Activated CD4-positive, alpha-beta T cell treated with anti-CD3 and anti-CD28 coated beads for 48 hours (primary cell): ENCODE data around the gene RBM19.
"Not testable (repeated sequence)": the region's sequence is repeated elsewhere in the genome, so short reads cannot be mapped to it uniquely, and the experiment has no call there.

Experiments used
- DNase-seq: peaks from one replicate; pipeline ENCODE4 v3.0.0-alpha.2; 2020

Gene RBM19

DNA sequence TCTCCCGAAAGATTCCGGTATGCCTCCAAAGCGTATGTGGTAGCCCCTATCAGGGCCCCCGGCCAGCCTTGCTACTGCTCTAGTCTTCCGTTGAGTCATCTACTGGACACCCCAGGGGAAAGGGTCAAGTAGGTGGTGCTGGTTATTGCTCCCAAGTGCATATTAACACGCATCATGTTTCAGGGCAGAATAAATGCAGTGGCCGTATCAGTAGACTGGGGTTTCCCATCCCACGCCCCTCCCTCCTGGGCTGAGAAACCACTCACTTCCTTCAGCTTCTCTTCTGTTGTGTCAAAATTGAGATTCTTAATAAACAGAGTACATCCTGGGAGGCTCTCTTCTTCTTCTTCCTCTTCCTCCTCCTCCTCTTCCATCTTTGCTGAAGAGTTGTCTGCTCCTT is 39.3 kb downstream of the RBM19 start:
- no peak for DNase-seq

DNA sequence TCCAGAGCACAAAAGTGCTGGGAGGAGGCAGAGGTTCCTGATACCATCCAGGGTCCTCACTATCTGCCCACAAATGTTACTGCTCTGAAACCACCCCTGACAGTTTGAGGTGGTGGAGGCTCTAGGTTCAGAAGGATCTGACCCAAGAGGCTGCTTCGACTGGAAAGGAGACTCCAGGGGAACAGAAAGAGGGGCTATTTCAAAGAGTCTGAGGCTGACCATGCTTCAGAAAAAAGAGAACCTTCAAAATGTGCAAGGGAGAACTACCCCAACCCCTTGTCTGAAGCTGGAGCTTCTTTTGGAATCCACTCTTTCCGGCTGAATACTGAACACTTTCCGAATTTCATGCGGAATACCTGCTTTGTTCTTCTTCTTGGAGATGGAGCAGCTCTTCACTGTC is 41.8 kb downstream of the RBM19 start:
- DNase-seq = no peak

DNA sequence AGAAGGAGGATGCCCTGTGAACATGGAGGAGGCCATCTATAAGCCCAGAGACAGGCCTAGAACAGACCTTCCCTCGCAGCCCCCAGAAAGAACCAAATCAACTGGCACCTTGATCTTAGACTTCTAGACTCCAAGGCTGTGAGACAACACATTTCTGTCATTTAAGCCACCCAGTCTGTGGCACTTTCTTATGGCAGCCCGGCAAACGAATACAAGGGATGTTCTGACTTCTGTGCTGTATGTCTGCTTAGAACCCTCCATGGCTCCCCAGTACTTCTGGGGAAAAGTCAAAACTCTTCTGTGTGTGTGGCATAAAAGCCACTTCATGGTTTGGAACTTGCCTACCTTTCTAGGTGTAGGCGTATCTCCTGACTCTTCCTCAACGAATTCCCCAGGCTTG is 42.9 kb downstream of the RBM19 start:
- DNase-seq = no peak

DNA sequence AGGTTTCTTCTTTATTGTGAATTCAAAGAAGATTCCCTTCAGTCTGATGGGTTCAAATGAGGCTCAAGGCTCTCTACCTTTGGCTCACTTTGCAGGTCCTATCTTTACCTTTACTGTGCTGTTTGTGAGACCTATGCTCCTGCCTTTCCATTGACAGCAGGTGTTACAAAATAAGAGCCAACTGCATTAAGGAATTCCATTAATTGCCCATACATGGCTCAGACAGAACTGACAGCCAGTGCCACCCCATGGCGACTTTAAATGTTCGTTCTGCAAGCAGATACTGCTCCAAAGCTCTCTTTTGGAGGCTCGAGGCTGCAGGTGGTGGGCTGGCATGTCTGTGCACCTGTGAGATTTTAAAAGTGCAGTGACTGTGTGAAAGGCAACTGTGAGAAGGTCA is 44.7 kb downstream of the RBM19 start:
- DNase-seq = no peak

DNA sequence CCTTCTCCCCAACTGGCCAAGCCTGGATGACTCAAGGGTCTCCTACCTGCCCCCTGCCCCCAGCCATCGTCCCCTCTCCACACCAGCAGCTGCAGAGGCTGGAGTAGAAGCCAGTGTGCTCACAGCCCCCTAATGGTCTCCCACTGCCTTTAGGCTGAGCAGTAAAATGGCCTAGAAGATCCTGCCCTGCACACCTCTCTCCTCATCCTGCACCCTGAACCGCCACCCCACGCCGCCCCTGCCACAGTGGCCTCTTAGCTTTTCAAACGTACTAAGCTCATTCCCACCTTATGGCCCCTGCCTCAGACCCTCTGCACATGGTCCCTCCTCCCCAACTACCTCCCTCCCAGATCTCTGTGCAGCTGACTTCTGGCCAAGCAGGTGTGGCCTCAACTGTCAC is 46.3 kb downstream of the RBM19 start:
- no peak for DNase-seq

DNA sequence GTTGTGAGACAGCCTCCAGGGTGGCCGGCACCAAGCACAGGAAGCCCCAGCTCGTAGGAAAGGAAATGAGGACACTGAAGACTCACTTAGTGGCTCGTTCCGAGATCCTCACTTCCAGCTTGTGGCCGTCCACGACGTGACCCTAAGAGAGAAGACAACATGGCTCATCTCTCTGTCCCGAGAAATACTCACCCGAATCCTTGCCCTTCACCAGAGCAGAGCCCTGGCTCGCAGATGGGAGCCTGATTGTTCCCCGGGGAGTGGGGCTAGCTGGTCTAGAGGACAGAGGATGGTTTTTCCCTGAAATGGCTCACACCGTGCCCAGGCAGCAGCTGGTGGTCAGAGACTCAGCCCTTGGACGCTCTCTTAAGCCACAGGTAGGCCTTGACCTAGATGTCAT is 47.8 kb downstream of the RBM19 start:
- no peak for DNase-seq

DNA sequence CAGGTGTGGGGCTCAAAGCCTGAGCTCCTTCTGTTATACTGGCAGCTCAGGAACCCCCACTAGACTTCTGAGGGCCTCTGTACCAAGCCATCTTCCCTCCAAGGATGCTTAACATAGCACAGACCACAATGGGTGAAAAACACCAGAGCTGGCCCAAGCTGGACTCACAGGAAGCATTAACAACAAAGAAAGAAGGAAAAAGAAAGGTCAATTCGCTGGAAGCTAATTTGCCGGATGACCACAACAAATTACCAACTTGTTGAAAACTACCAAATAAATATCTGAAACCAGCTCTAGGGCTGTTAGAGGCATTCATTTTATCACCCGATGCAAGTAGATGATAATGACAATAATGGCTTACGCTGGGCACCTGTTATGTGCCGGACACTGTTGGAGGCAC is 48.7 kb downstream of the RBM19 start:
- no peak for DNase-seq

DNA sequence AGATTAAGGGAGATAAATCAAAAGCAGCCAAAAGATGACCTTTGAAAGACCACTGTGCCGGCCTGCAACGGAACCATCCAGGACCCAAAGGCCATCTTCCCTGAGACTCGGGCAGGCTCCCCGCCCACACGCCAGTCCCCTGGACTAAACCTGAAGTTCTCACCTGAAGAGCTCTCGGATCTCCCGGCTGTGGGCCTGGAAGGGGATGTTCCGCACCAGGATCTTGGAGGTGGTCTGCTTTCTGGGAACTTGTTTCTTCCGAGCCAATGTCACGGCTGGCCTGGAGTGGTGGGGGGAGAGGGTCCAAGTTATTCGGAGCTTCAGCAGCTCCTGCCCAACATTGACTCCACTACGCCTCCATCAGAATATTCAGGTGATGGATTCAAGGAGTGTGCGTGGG is 51.3 kb downstream of the RBM19 start:
- no peak for DNase-seq

DNA sequence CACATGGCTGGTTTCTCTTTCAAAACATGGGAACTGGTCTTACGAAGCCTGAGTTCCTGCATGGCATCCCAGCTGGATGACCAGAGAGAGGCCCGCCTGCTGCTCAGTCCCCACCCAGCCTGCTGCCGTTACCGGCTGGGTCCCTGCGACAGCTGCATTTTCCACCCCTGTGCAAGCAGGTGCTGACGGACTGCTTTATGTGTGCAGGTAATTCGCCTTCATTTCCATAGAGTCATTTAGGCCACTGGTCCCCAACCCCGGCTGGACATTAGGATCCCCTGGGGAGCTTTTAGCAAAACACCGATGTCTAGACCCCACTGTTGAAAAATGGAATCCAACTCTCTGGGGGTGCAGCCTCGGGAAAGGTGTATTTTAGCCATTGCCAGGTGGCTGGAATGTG is 51.9 kb downstream of the RBM19 start:
- no peak for DNase-seq

DNA sequence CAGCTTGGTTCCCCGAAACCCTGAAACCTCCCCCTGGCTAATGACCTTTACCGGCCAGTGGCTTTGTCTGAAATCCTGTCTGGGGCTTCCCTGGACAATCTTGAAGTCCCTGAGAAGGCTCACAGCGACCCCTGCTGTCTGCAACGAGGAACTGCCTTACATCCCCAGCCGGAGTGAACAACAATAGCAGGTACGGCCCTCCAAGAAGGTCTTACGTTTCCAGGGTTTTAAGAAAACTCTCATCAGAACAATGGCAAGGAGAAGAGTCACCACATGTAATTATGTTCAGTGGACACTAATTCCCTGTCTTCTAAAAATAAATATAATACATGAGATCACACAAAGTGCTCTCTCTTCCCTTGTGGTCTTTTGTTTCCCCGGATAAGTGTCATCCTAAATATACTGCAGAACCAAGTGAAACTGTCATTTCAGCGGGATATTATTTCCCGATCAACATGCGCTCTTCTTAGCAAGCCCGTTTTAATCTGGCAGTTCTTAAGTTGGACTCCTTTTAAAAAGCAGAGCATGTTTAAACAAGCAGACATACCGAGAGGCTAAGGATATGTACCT is 53.3 kb downstream of the RBM19 start:
- DNase-seq = peak; percentile 68

DNA sequence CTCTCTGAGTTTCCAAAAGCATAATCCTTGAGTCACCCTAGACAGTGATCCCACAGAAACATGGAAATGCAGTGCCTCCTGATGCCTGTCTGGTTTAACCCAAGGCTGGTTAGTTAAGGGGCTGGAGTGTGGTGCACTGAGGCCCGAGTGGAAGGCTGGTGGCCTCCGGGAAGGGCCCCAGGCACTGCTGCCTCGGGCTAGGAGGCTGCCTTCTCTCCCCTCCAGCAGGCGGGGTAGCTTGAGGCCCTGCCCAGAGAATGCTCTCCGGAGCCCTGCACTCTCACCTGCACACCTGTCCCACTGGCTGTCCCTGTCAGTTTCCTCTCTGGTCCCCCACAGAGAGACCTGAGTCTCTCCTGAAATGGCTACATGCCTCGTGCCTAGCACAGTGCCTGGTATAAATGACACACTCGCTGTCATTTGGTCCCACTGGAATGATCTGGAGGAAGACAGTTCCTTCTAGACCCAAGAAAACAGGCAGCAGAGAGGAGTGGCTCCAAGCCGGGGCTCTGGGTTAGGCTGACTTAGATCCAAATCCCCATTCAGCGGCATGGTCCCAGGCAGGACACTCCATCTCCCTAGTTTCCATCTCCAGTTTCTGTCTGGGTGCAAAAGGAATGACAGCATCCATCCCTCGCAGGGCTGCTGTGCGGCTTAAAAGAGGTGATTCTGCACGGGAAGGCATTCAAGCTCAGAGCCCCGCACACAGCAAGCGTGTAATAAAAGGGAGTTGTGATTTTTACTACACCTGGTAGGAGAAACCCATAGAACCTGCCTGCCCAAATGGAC is 54.0 kb downstream of the RBM19 start:
- DNase-seq = no peak

DNA sequence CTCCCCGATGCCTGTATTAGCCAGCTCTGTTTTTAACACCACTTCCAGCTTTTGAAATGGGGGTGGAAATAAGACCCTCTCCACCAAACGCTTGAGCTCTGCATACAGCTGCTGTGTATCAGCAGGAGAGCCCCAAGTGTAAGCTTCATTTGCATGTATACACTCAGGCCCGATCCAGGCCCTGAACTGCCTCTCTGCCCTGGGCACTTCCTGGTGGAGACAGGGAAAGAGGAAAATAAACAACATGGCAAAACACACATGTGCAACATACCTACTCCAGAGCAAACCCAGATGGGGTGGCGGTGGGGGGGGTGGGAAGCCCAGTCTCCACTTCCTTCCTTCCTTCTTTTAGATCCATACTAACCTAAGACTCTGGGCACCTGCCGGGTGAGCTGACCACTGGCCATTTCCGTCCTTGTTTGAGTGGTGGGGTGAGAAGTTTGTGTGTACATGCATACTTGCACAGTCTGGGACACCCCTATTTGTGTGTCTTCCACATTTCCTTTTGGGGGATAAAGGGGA is 55.3 kb downstream of the RBM19 start:
- DNase-seq = no peak

DNA sequence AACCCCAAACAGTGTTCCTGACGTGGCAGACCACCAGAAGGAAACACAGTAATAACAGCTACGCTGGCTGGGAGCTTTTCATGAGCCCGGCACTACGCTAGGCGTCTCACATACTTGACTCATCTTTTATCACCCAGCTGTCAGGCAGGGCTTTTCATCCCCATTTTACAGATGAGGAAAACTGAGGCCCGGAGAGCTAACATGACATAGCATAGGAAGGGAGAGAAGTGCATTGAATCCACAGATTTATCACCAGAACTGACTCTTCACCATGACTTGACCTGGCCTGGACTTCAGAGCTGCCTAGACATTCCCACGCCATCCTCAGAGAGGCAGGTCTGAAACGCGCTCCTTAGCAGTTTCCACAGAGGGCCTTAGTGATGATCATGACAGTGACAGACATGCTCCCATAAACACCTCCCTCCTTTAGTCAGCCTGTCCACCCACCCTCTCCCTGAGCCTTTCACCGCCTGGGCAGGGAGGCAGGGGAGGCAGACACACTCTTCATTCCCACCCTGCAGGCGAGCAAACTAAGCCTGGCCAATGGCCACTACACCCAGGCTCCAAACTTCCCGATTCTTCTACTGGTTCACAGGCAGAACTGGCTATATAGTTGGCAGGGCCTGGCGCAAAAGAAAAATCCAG is 56.2 kb downstream of the RBM19 start:
- DNase-seq = no peak

DNA sequence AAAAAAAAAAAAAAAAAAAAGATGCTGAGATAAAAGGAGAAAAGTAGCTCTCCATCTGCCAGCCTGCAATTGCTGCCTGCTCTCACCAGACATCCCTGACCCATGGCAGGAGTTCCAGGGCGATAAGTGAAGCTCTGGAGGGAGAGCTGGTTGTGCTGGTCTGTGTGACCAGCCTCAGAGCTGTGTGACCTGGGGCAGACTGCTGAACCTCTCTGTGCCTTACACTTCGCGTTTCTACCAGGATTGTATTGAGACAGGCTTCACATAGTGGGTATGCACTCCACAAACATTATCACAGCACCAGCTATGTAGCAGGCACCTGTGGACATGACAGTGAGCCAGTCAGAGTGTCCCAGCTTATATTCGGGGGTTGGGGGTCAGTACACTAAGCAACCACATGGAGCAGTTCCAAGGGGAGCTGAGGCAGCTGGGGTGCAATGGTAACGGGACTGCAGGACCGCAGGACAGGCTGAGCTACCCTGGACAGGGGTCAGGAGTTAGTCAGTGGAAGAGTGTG is 57.5 kb downstream of the RBM19 start:
- DNase-seq = no peak

DNA sequence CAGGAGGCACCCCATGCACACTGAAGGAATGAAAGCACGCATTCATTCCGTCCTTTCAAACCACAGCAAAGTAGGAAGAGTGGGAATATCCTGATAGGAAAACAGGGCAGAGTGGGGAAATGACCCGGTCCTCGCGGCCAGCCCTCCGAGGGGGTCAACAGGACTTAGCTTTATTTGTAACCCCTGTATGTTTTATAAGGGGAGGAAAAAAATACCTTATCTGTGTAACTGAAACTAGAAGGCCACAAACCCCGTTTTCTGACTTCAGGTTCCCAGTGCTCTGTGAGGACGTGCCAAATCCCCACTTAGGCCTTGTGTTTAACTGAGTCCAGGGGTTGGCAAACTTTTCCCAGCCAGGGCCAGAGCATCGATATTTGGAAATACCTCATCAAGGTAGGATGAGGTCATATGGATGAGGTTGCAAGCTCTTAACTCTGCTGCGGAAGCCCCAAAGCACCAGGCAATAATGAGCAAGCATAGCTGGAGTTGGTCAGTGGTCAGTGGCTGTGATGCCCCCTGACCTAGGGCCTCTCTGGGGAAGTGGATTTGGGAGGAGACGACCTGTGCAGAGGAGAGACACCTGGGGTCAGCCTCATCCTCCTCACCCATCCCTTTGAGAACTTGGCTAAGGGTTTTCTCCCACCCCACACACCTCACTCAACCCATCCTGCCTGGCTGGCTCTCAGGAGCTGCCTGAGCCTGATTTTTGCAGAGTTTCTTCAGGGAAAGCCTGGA is 58.5 kb downstream of the RBM19 start:
- DNase-seq = no peak

DNA sequence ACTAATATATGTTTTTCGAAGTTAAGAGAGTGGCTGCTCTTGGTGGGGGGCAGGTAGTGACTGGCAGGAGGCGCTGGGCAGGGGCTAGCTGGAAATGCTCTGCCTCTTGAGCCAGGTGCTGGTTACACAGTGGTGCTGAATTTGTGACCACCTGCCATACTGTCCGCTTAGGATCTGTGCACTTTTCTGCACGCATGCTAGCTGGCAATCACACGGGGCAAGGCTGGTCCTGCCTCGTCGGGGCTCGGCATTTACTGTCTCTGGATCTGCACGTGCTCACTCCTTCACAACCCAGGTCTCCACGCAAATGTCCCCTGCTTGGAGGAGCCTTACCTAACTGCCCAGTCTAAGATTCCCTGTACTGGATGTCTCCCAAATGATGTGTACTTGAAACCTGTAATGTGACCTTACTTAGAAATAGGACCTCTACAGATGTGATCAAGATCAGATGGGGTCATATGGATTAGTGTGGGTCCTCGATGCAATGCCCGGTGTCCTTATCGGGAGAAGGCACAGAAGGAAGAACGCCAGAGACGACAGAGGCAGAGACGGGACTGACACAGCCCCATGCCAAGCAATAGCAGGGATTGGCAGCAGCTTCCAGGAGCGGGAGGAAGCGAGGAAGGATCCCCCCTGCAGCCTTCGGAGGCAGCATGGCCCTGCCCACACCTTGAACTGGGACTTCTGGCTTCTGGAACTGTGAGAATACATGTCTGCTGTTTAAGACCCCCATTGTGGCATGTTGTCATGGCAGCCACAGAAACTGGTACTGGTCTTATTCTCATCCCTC is 59.5 kb downstream of the RBM19 start:
- DNase-seq = no peak

DNA sequence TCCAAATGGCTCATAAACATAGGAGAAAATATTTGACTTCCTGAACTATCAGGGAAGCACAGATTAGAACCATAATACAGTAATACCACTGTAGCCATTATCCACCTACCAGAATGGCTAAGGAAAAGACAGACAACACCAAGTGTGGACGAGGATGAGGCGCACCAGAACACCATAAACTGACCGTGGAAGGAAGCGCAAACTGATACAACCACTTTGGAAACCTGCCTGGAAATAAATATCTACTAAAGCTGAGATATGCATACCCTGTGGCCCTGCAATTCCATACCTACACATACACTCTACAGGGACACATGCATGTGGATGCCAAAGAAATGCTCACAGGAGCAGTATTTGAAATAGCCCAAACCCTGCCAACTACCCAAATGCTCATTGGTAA is 60.3 kb downstream of the RBM19 start:
- no peak for DNase-seq

DNA sequence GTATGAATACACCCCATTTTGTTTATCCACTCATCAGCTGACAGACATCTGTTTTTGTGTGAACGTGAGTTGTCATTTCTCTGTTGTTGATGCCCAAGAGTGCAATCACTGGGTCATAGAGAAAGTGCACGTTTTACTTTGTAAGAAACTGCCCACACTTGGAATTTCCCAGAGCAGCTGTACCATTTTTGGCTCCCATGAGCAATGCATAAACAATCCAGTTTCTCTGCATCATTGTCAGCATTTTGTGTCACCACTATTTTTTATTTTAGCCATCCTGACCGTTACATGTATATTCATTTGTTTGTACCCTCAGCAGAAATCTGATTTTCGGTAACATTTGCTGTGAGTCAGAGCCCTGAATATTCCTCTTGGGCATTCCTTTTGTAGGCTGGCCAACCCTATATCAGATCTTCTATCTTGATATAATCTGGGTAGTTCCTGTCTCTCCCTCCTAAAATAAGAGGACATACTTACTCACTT is 62.7 kb downstream of the RBM19 start:
- peak; percentile 5 for DNase-seq

DNA sequence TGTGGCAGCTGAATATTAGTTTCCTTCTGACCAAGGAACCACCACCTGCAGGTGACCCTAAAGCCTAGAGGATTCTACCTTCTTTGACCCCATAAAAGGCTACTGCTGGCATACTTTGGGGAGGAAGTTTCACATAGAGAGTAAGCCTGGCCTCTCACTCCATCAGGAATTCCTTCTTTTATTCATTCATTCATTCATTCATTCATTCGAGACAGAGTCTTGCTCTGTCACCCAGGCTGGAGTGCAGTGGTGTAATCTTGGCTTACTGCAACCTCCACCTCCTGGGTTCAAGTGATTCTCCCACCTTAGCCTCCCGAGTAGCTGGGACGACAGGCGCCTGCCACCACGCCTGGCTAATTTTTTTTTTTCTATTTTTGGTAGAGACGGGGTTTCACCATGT is 64.8 kb downstream of the RBM19 start:
- not testable (repeated sequence) for DNase-seq

DNA sequence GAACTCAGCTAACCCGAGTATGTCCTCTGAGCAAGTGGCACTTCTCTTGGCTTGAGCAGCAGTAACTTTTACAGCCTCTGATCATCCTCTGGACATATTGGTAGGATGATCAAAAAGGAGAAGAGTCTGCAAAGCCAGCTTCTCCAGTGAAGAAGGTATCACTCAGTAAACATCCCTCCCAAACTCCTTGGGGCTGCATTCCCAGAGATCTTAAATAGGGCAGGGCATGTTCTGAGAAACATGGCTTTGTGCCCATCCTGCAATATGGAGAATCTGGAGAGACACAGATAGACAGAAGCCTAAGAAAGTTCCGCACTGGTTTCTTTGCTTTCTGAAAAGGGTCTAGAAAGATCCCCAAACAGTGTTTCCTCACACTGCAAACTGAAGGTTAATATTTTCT is 65.4 kb downstream of the RBM19 start:
- no peak for DNase-seq

DNA sequence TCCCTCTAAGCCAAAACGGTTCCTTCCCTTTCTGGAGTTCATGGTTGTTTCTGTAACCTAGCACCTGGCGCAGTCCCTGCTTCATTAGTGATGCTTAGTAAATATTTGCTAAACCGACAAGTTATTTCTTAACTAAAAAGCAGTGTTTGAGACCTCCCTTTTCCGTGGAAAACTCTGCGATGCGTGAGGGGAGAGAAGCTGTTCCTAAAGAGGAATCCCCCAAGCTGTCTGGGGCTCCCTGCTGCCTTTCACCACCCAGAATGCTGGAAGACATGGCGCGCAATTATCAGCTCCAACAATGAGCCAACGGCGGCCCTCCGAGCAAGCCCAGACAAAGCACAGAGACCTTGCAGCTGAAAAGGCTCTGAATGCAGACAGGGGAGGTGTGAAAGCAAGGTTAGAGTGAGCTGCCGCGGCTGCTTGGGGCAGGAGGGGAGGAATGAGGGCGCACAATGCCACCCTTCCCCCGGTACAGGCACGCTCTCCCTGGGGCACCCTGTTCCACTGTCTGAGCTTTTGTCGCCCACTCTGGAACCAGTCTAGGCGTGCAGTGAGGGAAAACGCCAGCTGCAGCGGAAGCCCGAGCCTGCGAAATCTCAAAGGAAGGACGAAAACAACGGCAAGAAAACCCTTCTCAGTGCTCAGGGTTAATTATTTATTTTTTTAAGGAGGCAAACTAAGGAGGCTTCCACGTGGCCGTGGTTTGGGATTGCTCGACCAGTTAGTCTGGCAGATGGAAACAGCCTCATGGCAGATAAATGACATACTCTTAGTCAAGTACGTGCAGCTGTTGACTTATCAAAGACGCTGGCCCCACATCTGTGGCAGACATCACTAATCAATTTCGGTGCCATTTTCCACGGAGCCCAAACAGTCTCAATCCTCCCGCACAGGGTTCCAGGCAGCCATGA is 66.3 kb downstream of the RBM19 start:
- DNase-seq = no peak
